GM21381 (cell line): ENCODE results near the gene PGF.

Experiments
- ATAC-seq: cut with Tn5 transposase; IDR thresholded peaks from one replicate; pipeline ENCODE4 v1.9.1; 2021; ENCODE audit warnings: mild to moderate bottlenecking, moderate library complexity; ENCODE audit not compliant: unreplicated experiment

PGF gene

DNA sequence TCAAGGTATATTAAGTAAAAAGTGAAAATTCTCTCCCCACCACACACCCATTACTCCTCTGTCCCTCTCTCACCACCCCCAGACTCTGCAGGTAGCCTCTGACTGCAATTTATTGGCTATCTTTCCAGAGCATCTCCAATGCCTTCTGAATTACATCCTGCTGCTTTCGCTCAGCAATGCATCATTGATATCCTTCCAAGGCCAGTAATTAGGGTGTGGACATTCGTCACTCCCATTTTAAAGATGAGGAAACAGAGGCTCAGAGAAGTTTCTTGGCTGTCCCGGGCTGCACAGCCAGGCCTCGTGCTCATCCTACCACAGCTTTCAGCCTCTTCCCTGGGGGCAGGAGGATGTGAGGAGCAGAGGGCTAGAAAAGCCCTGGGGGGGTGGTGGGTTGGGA is 23.6 kb upstream of the PGF start:
- no peak for ATAC-seq

- no peak for ATAC-seq
Observed at GRCh38 chr14:74978416-74978947, 23.1 kb upstream of the PGF start.

- no peak for ATAC-seq
Observed at GRCh38 chr14:74977901-74978385, 22.5 kb upstream of the PGF start.

- ATAC-seq: no peak
Observed at GRCh38 chr14:74977164-74977900, 21.9 kb upstream of the PGF start.

GRCh38 chr14:74976264-74977113 is 21.1 kb upstream of the PGF start:
- ATAC-seq: no peak

DNA sequence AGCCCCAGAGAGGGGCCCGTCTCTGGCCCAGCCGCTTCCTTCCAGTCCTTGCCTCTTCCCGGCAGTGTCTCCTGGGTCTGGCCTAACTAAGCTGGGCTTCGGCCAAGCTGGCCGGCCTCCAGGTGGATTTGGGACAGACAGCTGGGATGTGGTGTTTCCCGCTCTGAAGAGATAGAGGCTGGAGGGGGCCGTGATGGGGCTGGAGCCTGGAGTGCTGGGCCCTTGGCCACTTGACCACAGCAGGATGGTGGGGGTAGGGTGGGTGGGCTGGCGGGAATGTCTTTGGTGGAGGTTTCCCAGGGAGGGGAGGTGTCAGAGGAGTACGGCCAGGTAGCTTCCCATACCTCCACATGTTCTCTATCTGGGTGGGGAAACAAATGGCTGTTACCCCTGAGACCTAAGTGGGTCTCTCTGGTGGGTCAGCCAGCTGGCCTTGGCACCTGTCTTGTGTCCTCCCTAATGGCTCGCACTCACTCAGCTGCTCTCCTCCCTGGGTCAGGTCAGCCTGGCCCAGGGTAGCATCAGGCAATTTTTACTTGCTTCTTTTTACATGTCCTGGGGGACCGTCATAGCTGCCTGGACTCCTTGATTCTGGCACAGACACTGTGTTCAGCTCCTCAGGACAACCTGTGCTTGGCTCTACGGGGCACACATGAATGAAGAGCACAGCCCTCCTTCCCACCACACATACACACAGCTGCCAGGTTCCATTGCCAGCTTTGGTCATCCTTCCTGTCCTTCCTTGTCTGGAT is 19.8 kb upstream of the PGF start:
- no peak for ATAC-seq

DNA sequence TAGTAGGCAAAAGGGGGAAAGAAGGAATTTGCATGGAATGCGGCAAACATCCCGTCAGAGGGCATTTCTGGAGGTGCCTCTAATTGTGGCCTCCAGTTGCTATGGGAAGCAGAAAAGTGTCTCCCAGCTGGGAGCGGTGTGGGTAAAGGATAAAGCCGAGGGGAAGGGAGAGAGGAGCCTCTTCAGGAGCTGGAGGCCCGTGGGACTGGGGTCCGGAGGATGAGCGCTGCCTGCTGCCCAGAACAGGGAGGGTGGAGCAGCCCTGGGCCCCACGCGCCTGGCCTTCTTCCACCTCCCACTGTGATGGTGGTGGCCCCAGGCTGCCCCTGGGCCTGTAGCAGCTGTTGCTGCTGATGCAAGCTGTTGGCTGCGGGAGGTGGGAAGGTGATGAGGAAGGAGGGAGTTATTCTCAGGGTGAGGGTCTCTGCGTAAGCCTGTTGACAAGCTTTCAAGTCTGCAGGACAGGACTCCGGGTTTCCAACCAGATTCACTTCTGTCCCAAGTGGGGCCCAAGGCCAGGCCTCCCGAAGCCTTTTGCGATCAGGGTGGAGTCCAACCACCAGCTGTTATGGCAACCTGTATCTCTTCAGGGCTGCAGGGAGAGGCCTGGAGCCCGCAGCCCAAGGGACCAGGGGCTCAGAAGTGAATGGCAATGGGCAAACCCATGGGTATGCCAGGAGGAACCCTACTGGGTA is 19.1 kb upstream of the PGF start:
- no peak for ATAC-seq

GRCh38 chr14:74973905-74974363 is 18.5 kb upstream of the PGF start:
- no peak for ATAC-seq

DNA sequence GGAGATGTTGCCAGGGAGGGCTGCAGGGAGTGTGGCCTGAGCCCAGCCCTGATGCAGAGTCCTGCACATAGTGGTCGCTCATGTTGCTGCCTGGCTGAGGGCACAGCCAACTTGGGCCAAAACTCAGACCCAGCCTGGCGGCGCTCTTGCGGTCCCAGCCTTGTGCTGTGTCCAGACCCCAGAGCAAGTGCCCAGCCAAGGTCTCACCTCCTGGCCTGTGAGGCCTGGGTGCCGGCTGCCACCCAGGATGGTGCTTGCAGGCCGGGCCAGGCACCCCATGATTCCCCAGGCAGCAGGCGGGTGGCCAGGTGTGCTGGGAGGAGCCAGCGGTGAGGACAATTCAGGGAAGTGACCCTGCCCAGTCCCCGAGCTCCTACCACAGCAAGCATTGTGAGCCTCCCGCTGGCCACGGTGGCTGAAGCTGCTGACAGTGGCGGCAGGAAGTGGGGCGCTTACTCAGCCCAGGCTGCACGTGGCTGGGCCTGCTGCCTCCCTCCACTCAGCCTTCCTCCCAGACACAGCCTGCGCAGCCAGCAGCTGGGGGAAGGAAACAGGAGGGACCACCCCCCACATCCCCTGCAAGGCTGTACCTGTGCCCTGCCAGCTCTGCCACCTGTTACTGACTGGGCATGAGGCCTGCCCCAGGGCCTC is 17.7 kb upstream of the PGF start:
- ATAC-seq: no peak

DNA sequence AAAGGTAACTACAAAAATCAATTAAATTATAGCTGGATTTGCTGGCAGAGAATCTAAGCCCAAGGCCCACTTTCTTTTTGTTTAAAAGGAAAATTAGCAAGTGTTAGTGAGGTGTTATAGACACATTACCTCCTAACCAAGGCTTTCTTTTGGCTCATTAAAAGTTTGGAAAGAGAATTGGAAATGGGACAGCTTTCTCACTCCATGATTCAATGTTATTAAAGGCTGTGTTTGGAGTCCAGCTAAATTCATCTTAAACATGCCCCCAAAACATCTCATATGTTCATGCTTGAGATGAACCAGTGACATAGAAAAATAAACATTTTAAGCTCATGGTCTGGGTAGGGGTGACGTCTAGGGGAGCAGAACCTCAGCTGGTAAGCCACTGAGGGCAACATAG is 13.4 kb upstream of the PGF start:
- ATAC-seq: no peak

GRCh38 chr14:74965486-74966153 is 10.2 kb upstream of the PGF start:
- no peak for ATAC-seq

- ATAC-seq: no peak
Observed at GRCh38 chr14:74964787-74965485, 9.5 kb upstream of the PGF start.

DNA sequence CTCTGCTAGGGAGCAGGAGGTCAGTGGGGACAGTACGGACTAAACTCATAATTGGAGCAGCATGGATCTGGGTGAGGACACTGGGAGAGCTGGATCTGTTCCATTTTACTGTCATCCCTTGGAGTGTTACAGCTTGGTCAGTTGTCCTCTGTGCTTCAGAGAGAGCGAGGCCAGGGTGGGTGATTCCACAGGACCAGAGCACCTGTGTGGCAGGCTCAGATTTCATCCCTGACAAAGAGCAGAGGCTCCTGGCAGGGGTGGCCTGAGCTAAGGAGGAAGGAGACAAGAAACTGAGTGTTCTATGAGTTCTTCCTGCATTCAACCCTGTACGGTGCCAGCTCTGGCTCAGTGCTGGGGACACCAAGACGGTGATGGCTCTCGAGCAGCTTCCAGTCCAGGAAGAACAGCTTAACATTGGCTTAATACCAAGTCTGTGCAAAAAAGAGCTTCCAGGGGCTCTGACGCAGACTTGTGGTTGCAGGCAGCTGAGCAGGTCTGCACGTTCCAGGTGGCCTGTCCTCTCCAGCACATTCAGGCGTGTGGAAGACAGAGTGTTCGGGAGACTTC is 8.4 kb upstream of the PGF start:
- ATAC-seq: no peak

DNA sequence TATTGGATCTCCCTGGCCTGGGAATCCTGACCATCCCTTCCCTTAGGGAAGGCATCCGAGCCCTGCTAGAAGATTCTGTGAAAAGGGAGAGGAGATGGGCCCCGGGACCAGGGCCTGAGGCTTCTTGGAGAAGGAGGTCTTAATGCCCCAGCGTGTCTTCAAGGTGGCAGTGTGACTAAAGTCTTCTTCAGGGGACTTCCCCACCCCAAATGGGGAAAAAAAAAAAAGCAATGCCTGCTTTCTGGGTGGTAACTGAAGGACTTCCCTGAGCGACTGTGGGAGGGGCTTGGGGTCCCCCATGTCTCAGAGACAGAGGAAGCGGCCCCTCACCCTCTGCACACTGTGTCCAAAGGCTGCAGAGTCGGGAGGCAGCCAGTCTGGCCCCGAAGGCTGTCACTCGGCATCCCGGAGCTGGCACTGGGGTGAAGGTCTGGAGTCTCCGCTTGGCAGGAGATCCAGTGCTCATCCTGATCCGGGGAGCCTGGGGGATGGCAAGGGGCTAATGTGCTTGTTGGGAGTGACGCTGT is 7.8 kb upstream of the PGF start:
- no peak for ATAC-seq

DNA sequence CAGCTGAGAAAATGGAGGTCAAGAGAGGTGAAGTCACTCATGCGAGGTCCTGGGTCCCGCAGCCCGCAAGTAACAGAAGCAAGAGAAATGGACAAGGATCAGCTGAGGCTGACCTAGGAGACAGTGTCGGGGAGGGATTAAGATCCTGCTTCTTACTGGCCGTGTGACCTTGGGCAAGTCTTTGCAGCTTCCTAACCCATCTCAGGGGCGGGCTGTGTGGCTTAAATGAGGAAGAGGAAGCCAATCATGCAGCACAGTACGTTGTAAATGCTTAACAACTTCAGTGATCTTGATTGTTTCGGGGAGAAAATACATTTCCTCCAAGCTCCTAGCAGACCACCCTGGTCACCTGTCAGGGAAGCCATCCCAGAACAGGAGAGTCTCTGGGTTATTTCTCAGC is 7.1 kb upstream of the PGF start:
- no peak for ATAC-seq

GRCh38 chr14:74962046-74962445 is 6.6 kb upstream of the PGF start:
- ATAC-seq: no peak

GRCh38 chr14:74961238-74961911 is 6.0 kb upstream of the PGF start:
- ATAC-seq: no peak

DNA sequence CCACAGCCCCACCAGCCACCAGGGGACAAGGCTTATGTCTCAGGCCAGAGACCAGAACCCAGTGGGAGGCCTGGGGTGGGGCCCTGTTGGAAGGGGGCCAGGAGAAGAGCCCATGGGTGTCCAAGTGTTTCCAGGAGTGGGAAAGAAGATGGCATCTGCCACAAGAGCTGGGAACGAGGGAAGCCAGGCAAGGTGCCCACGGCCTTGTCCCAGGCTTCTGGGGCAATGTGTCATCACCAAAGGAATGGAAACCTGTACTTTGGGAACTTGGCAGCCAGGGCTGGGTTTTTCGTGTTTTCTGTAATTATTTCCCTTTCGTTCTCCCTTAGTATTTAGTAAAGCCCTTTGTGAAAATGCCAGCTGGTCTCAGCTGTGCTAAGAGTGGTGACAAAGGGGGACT is 5.3 kb upstream of the PGF start:
- no peak for ATAC-seq
